Testis (tissue), 2 donors: Measurements from ENCODE around the gene FOXA2.

Source experiments
- POLR2A ChIP-seq: fragments of 450-650 bp; IDR thresholded peaks from one replicate; pipeline ENCODE4 v1.6.1; 2017; ENCODE audit warnings: antibody characterized with exemption, mild to moderate bottlenecking, moderate library complexity
- TF ChIP-seq, protein P1 (sequence below), 3 experiments: fragments of 450-650 bp in 2 of 3; fragments of 200-600 bp in 1 of 3; sonication (generic) in 1 of 3; IDR thresholded peaks; one replicate each; pipeline ENCODE4 v1.5.1; 2016 to 2019; ENCODE audit warnings: antibody characterized with exemption in 3 of 3, mild to moderate bottlenecking in 2 of 3, moderate library complexity in 1 of 3

DNA sequence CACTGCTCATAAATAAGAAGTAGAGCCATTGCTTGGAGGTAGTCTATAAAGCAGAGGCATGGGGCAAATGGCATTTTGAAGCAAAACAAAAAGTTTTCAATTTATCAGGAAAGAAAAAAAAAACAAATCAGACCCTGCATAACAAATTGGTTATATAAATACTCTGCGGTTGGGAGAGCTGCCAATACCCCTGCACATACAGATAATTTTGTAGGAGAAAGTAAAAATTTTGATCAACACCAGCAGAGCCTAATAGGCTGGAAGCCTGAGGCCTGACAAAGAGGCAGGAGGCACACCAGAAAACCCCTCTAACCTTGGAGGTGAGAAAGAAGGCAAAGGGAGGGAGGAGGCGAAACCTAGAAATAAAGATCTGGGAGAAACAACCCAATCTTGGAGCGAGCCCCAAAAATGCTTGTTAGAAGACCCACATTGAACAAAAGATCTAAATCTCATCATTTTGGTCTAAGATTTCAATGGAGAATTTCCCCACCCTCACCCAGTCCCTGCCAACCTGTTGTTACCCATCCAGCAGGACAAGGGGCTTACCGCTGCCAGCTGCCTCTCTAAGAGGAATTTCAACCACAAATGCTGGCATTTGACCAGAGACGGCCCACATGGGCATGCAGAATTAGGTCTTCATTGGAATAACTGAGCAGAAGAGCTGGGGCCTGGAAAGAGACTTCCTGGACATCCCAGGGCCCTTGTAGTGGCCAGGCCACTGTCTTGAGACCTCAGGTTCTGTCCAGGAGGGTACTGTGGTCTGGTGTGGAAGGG lies 28.4 kb downstream of the FOXA2 start:
- TF ChIP-seq POLR2A = no peak
- TF ChIP-seq, protein P1, sequence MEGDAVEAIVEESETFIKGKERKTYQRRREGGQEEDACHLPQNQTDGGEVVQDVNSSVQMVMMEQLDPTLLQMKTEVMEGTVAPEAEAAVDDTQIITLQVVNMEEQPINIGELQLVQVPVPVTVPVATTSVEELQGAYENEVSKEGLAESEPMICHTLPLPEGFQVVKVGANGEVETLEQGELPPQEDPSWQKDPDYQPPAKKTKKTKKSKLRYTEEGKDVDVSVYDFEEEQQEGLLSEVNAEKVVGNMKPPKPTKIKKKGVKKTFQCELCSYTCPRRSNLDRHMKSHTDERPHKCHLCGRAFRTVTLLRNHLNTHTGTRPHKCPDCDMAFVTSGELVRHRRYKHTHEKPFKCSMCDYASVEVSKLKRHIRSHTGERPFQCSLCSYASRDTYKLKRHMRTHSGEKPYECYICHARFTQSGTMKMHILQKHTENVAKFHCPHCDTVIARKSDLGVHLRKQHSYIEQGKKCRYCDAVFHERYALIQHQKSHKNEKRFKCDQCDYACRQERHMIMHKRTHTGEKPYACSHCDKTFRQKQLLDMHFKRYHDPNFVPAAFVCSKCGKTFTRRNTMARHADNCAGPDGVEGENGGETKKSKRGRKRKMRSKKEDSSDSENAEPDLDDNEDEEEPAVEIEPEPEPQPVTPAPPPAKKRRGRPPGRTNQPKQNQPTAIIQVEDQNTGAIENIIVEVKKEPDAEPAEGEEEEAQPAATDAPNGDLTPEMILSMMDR (IDR thresholded peaks at IDR 0.05) = no peak
